Measurements from ENCODE around the gene ACOXL.

The ACOXL gene

GRCh38 chr2:111017034-111017622 is 284.8 kb downstream of the ACOXL start:
- no peak for FAIRE-seq

- no peak for FAIRE-seq
These were observed 285.5 kb downstream of the ACOXL start for GRCh38 chr2:111017909-111018308.

GRCh38 chr2:111019381-111019780 is 287.0 kb downstream of the ACOXL start:
- no peak for FAIRE-seq

- FAIRE-seq = no peak
These were observed 290.3 kb downstream of the ACOXL start for GRCh38 chr2:111022633-111023032.

- no peak for FAIRE-seq
These were observed 292.1 kb downstream of the ACOXL start for GRCh38 chr2:111024496-111024895.

GRCh38 chr2:111025288-111025687 is 292.9 kb downstream of the ACOXL start:
- no peak for FAIRE-seq

GRCh38 chr2:111028720-111029119 is 296.3 kb downstream of the ACOXL start:
- FAIRE-seq = no peak

GRCh38 chr2:111029181-111029927 is 297.0 kb downstream of the ACOXL start:
- no peak for FAIRE-seq

GRCh38 chr2:111030260-111030891 is 298.0 kb downstream of the ACOXL start:
- no peak for FAIRE-seq

GRCh38 chr2:111030945-111031344 is 298.6 kb downstream of the ACOXL start:
- no peak for FAIRE-seq

- FAIRE-seq = no peak
These were observed 299.4 kb downstream of the ACOXL start for GRCh38 chr2:111031546-111032478.

GRCh38 chr2:111032721-111033429 is 300.5 kb downstream of the ACOXL start:
- no peak for FAIRE-seq

GRCh38 chr2:111034146-111034545 is 301.8 kb downstream of the ACOXL start:
- FAIRE-seq = no peak

GRCh38 chr2:111034606-111035005 is 302.2 kb downstream of the ACOXL start:
- FAIRE-seq = no peak

- FAIRE-seq = no peak
These were observed 303.6 kb downstream of the ACOXL start for GRCh38 chr2:111035830-111036441.

GRCh38 chr2:111037128-111037527 is 304.8 kb downstream of the ACOXL start:
- no peak for FAIRE-seq

- FAIRE-seq = no peak
These were observed 307.4 kb downstream of the ACOXL start for GRCh38 chr2:111039628-111040383.

GRCh38 chr2:111041398-111042202 is 309.2 kb downstream of the ACOXL start:
- FAIRE-seq = no peak

- FAIRE-seq = no peak
These were observed 309.9 kb downstream of the ACOXL start for GRCh38 chr2:111042261-111042660.
